Ascending aorta (tissue), 2 donors: ENCODE measurements around the gene MGAT1. TPM values are rescaled to one million over a fixed set of nuclear protein-coding genes. Genes with fewer than 3 reads are reported as not detected.

ENCODE experiments used
- DNase-seq, 2 donors: peaks; one replicate each; pipeline ENCODE4 v3.0.0-alpha.2; 2019; ENCODE audit warnings: low spot score in 2 of 2
- H3K27ac ChIP-seq, 2 donors: fragments of 200-600 bp; sonication (generic); one replicate each; pipeline ENCODE4 v1.5.1; 2016 to 2017; ENCODE audit warnings: mild to moderate bottlenecking in 1 of 2
- H3K27me3 ChIP-seq: fragments of 200-600 bp; sonication (generic); one replicate; pipeline ENCODE4 v1.5.1; 2017
- H3K36me3 ChIP-seq, 2 donors: fragments of 200-600 bp; sonication (generic); one replicate each; pipeline ENCODE4 v1.5.1; 2016
- H3K4me1 ChIP-seq, 2 donors: fragments of 200-600 bp; sonication (generic); one replicate each; pipeline ENCODE4 v1.5.1; 2016 to 2017; ENCODE audit warnings: mild to moderate bottlenecking in 1 of 2
- H3K4me3 ChIP-seq, 2 donors: fragments of 200-600 bp; sonication (generic); one replicate each; pipeline ENCODE4 v1.5.1; 2016 to 2017; ENCODE audit warnings: mild to moderate bottlenecking in 1 of 2
- H3K9me3 ChIP-seq, 2 donors: fragments of 200-600 bp; sonication (generic); one replicate each; pipeline ENCODE4 v1.5.1; 2016
- CTCF ChIP-seq, 3 experiments: fragments of 200-600 bp in 2 of 3; fragments of 450-650 bp in 1 of 3; sonication (generic) in 2 of 3; IDR thresholded peaks; one replicate each; pipeline ENCODE4 v1.5.1; 2016 to 2019; ENCODE audit warnings: antibody characterized with exemption in 3 of 3, mild to moderate bottlenecking in 1 of 3, moderate library complexity in 1 of 3
- intact Hi-C: fragments of 100-400 bp; cut with DNase I; formaldehyde crosslinking; loops from one replicate; pipeline ENCODE4 v1.15.1; 2023
- total RNA-seq: library from RNA; depleted of rRNA; stranded (reverse); fragments of >200 nt; gene quantifications from one replicate; pipeline ENCODE4 v1.1.0, GENCODE V29; 2016

The MGAT1 gene
- total RNA-seq, result 257 TPM

- H3K4me3 ChIP-seq, result peak within 1 kb of the TSS; percentile 85 to 91
- H3K4me1 ChIP-seq, result peaks cover 32 to 72% of the 10 kb centered on the region in 2 donors
- H3K36me3 ChIP-seq, result no peaks in the 10 kb centered on the region
- peak; percentile 59 to 93 for DNase-seq
- H3K27ac ChIP-seq, result peak within 1 kb of the TSS; percentile 93 to 99
- H3K9me3 ChIP-seq, result no peaks in the 10 kb centered on the region
- intact Hi-C loops, result loop anchor here (1.0 to 10.0 kb wide), 4 partner anchors 8 to 508 kb away; partner anchors contain the start of genes GFPT2, MAPK9 and ZFP62
- H3K27me3 ChIP-seq, result no peaks in the 10 kb centered on the region
- no peak for TF ChIP-seq CTCF (IDR thresholded peaks at IDR 0.05)
These were observed at the start of gene MGAT1 for GRCh38 chr5:180802325-180803180. Gene MGAT1 (minus strand): TSS chr5:180802806. CDS start chr5:180792971, 9,835 bp downstream.

- peaks cover 37 to 77% of the 10 kb centered on the region in 2 donors for H3K36me3 ChIP-seq
- no peaks in the 10 kb centered on the region for H3K4me1 ChIP-seq
- DNase-seq, result no peak
- H3K9me3 ChIP-seq, result peaks cover 23 to 69% of the 10 kb centered on the region in 2 donors
- H3K27me3 ChIP-seq, result no peaks in the 10 kb centered on the region
- intact Hi-C loops, result no loop called here
- no peak overlapping the region for H3K4me3 ChIP-seq
- no peak overlapping the region for H3K27ac ChIP-seq
- TF ChIP-seq CTCF (IDR thresholded peaks at IDR 0.05), result no peak
These were observed 48.0 kb upstream of the MGAT1 start for GRCh38 chr5:180850434-180851078.

- Histone ChIP-seq H3K4me3 (no peak overlapping the region), H3K27me3 (no peaks in the 10 kb centered on the region), H3K9me3 (peaks cover 23 to 74% of the 10 kb centered on the region in 2 donors), H3K27ac (no peak overlapping the region), H3K4me1 (no peaks in the 10 kb centered on the region), H3K36me3 (peaks cover 37 to 72% of the 10 kb centered on the region in 2 donors)
- TF ChIP-seq CTCF (IDR thresholded peaks at IDR 0.05), result no peak
- intact Hi-C loops, result no loop called here
- no peak for DNase-seq
These were observed 47.2 kb upstream of the MGAT1 start for GRCh38 chr5:180849827-180850226.

- intact Hi-C loops, result no loop called here
- no peak for DNase-seq
- Histone ChIP-seq H3K4me1 (no peaks in the 10 kb centered on the region), H3K9me3 (peaks cover 23 to 72% of the 10 kb centered on the region in 2 donors), H3K27ac (no peak overlapping the region), H3K27me3 (no peaks in the 10 kb centered on the region), H3K4me3 (no peak overlapping the region), H3K36me3 (peaks cover 37 to 65% of the 10 kb centered on the region in 2 donors)
- no peak for TF ChIP-seq CTCF (IDR thresholded peaks at IDR 0.05)
These were observed 46.3 kb upstream of the MGAT1 start for GRCh38 chr5:180848878-180849277.

GRCh38 chr5:180848265-180848664, 45.7 kb upstream of the MGAT1 start:
- no peak overlapping the region for H3K4me3 ChIP-seq
- intact Hi-C loops, result no loop called here
- H3K27me3 ChIP-seq, result no peaks in the 10 kb centered on the region
- no peak overlapping the region for H3K27ac ChIP-seq
- H3K36me3 ChIP-seq, result peaks cover 34 to 65% of the 10 kb centered on the region in 2 donors
- no peaks in the 10 kb centered on the region for H3K4me1 ChIP-seq
- TF ChIP-seq CTCF (IDR thresholded peaks at IDR 0.05), result no peak
- no peak for DNase-seq
- peaks cover 23 to 67% of the 10 kb centered on the region in 2 donors for H3K9me3 ChIP-seq
